HCT116 (cell line): ENCODE data around the gene NFIA. TPM values are rescaled to one million over a fixed set of nuclear protein-coding genes. Genes with fewer than 3 reads are reported as not detected.

ENCODE experiments used
- ATAC-seq: fragments of 200-7000 bp; cut with Tn5 transposase; 2 replicates; pipeline ENCODE4 v1.9.1; 2020; ENCODE audit warnings: mild to moderate bottlenecking, moderate library complexity
- BruUV-seq: library from RNA; stranded (reverse); fragments of 400-500 nt; replicated peaks from 2 replicates; lab custom pipeline; 2021; lab: Mats Ljungman, UMichigan
- CTCF ChIA-PET: fragments of 300-600 bp; sonication (Branson Sonifier 250); formaldehyde crosslinking; loops from one replicate; lab custom pipeline; 2021; ENCODE audit warnings: antibody characterized with exemption; lab: Charles Lee
- POLR2A ChIA-PET: fragments of 300-600, 350-600 bp; sonication (Branson Sonifier 250); formaldehyde crosslinking; loops from one replicate; lab custom pipeline; 2021; ENCODE audit warnings: antibody characterized with exemption; lab: Charles Lee
- RAD21 ChIA-PET, 2 experiments: fragments of 300-600 bp; sonication (Branson Sonifier 250); formaldehyde crosslinking; loops; one replicate each; lab custom pipeline; 2023; ENCODE audit warnings: low total read pairs in 2 of 2; ENCODE audit not compliant: uncharacterized antibody in 2 of 2, unreplicated experiment in 2 of 2, low non-redundant PET in 1 of 2; lab: Charles Lee
- DNase-seq: peaks from one replicate; pipeline ENCODE4 v3.0.0-alpha.2; 2010; ENCODE audit warnings: low read depth, low spot score
- H2AFZ ChIP-seq: fragments of 200-600 bp; shearing (Covaris generic), sonication (generic); 2 replicates; pipeline ENCODE4 v1.6.1; 2017; ENCODE audit warnings: low read depth, mixed run types, mixed read lengths, antibody characterized with exemption, low read length; ENCODE audit not compliant: poor library complexity, severe bottlenecking
- H3K27ac ChIP-seq: 2 replicates; pipeline ENCODE4 v1.5.1; 2012; ENCODE audit warnings: low read depth, low read length
- H3K27me3 ChIP-seq: fragments of 200-600 bp; sonication (generic); 2 replicates; pipeline ENCODE4 v1.6.1; 2016; ENCODE audit warnings: mixed run types, low read length, mixed read lengths; ENCODE audit not compliant: insufficient read depth
- H3K36me3 ChIP-seq, 2 experiments: fragments of 200-500 bp in 1 of 2; fragments of 200-600 bp in 1 of 2; sonication (Bioruptor generic) in 1 of 2; sonication (generic) in 1 of 2; 2 replicates each; pipeline versions ENCODE4 v1.5.1 to v1.6.1; 2014 to 2016; ENCODE audit warnings: low read length in 2 of 2, inconsistent platforms in 1 of 2, mixed read lengths in 1 of 2, mixed run types in 1 of 2; ENCODE audit not compliant: insufficient read depth in 2 of 2, control insufficient read depth in 1 of 2
- H3K4me1 ChIP-seq, 2 experiments: fragments of 200-600 bp in 1 of 2; sonication (generic) in 1 of 2; 2 replicates each; pipeline versions ENCODE4 v1.5.1 to v1.6.1; 2012 to 2017; ENCODE audit warnings: low read length in 2 of 2, inconsistent platforms in 1 of 2, mild to moderate bottlenecking in 1 of 2, mixed read lengths in 1 of 2, mixed run types in 1 of 2, moderate library complexity in 1 of 2; ENCODE audit not compliant: insufficient read depth in 2 of 2, control insufficient read depth in 1 of 2
- H3K4me2 ChIP-seq: fragments of 200-600 bp; sonication (generic); 2 replicates; pipeline ENCODE4 v1.6.1; 2017; ENCODE audit warnings: mixed run types, low read length, mixed read lengths
- H3K4me3 ChIP-seq, 2 experiments: fragments of 200-600 bp in 1 of 2; sonication (generic) in 1 of 2; replicated peaks in 1 of 2; 2 replicates each; pipeline ENCODE4 v1.5.1; 2011 to 2016; ENCODE audit warnings: low read length in 2 of 2, control low read depth in 1 of 2, low read depth in 1 of 2, mild to moderate bottlenecking in 1 of 2, mixed read lengths in 1 of 2, mixed run types in 1 of 2
- H3K79me2 ChIP-seq: fragments of 200-600 bp; sonication (generic); 2 replicates; pipeline ENCODE4 v1.6.1; 2017; ENCODE audit warnings: mild to moderate bottlenecking, mixed run types, low read length, moderate library complexity, mixed read lengths; ENCODE audit not compliant: insufficient read depth
- H3K9ac ChIP-seq: fragments of 200-600 bp; sonication (generic); 2 replicates; pipeline ENCODE4 v1.6.1; 2016; ENCODE audit warnings: low read length, mixed read lengths
- H3K9me2 ChIP-seq: fragments of 200-600 bp; sonication (generic), shearing (Covaris generic); 2 replicates; pipeline ENCODE4 v1.6.1; 2017; ENCODE audit warnings: mixed run types, mild to moderate bottlenecking, moderate library complexity; ENCODE audit not compliant: insufficient read depth
- H3K9me3 ChIP-seq, 2 experiments: fragments of 200-500 bp in 1 of 2; fragments of 200-600 bp in 1 of 2; sonication (Bioruptor generic) in 1 of 2; sonication (generic) in 1 of 2; 2 replicates each; pipeline ENCODE4 v1.6.1; 2014 to 2017; ENCODE audit warnings: low read length in 2 of 2, mixed read lengths in 2 of 2, inconsistent platforms in 1 of 2, low read depth in 1 of 2, mild to moderate bottlenecking in 1 of 2, mixed run types in 1 of 2, moderate library complexity in 1 of 2; ENCODE audit not compliant: control insufficient read depth in 1 of 2, insufficient read depth in 1 of 2
- H4K20me1 ChIP-seq: fragments of 200-600 bp; sonication (generic), shearing (Covaris generic); 2 replicates; pipeline ENCODE4 v1.6.1; 2017; ENCODE audit warnings: mixed run types, mild to moderate bottlenecking, moderate library complexity; ENCODE audit not compliant: insufficient read depth
- CBX3 ChIP-seq: IDR thresholded peaks from 2 replicates; pipeline ENCODE4 v1.6.1; 2012; ENCODE audit warnings: low read depth
- CEBPB ChIP-seq: IDR thresholded peaks from 2 replicates; pipeline ENCODE4 v1.6.1; 2012; ENCODE audit warnings: low read depth
- EGR1 ChIP-seq: IDR thresholded peaks from 2 replicates; pipeline ENCODE4 v1.6.1; 2012; ENCODE audit warnings: low read depth
- ELF1 ChIP-seq: IDR thresholded peaks from 2 replicates; pipeline ENCODE4 v1.6.1; 2012; ENCODE audit warnings: low read depth, borderline replicate concordance
- EZH2phosphoT487 ChIP-seq: fragments of 200-600 bp; IDR thresholded peaks from 2 replicates; pipeline ENCODE4 v1.6.1; 2018; ENCODE audit warnings: antibody characterized with exemption, borderline replicate concordance
- JUND ChIP-seq: IDR thresholded peaks from 2 replicates; pipeline ENCODE4 v1.6.1; 2012
- POLR2A ChIP-seq: IDR thresholded peaks from 2 replicates; pipeline ENCODE4 v1.7.0; 2011; ENCODE audit warnings: borderline replicate concordance; ENCODE audit not compliant: insufficient read depth, insufficient read length; ENCODE audit errors: extremely low read depth
- POLR2AphosphoS5 ChIP-seq: IDR thresholded peaks from 2 replicates; pipeline ENCODE4 v1.6.1; 2011; ENCODE audit warnings: mild to moderate bottlenecking, low read depth, low read length, moderate library complexity
- SRF ChIP-seq: IDR thresholded peaks from 2 replicates; pipeline ENCODE4 v1.6.1; 2012; ENCODE audit warnings: low read depth
- TCF7L2 ChIP-seq: IDR thresholded peaks from 2 replicates; pipeline ENCODE4 v1.7.0; 2011; ENCODE audit warnings: borderline replicate concordance, inconsistent platforms; ENCODE audit not compliant: insufficient read depth, insufficient read length; ENCODE audit errors: extremely low read depth
- YY1 ChIP-seq: IDR thresholded peaks from 2 replicates; pipeline ENCODE4 v1.6.1; 2011; ENCODE audit warnings: low read length, low read depth, moderate library complexity, mild to moderate bottlenecking; ENCODE audit not compliant: insufficient replicate concordance; ENCODE audit errors: extremely low read depth
- intact Hi-C: fragments of 100-400 bp; cut with micrococcal nuclease; formaldehyde crosslinking; loops from 2 replicates; pipeline ENCODE4 v1.10.0; 2022
- total RNA-seq: library from RNA; stranded (reverse); gene quantifications from one replicate; pipeline ENCODE4 v1.2.1, GENCODE V29; 2021; ENCODE audit not compliant: unreplicated experiment
- TF ChIP-seq, protein P1 (sequence below): IDR thresholded peaks from 2 replicates; pipeline ENCODE4 v1.6.1; 2012; ENCODE audit warnings: low read depth
- TF ChIP-seq, protein P2 (sequence below): IDR thresholded peaks from 2 replicates; pipeline ENCODE4 v1.6.1; 2011; ENCODE audit warnings: mild to moderate bottlenecking, low read length, moderate library complexity; ENCODE audit not compliant: insufficient replicate concordance; ENCODE audit errors: extremely low read depth
- TF ChIP-seq, protein P3 (sequence below): IDR thresholded peaks from 2 replicates; pipeline ENCODE4 v1.6.1; 2012
- TF ChIP-seq, protein P4 (sequence below), 3 experiments: fragments of 200-600 bp in 1 of 3; sonication (generic) in 1 of 3; IDR thresholded peaks in 2 of 3; conservative IDR thresholded peaks in 1 of 3; 2 replicates each; pipeline ENCODE4 v1.5.1; 2012 to 2017; ENCODE audit warnings: low read depth in 2 of 3, low read length in 2 of 3, antibody characterized with exemption in 1 of 3, borderline replicate concordance in 1 of 3, control low read depth in 1 of 3, mild to moderate bottlenecking in 1 of 3, mixed read lengths in 1 of 3, mixed run types in 1 of 3, moderate library complexity in 1 of 3; ENCODE audit not compliant: insufficient read depth in 1 of 3

Gene NFIA
- total RNA-seq, 1 experiment from 2014 or later: 17.2 TPM

DNA sequence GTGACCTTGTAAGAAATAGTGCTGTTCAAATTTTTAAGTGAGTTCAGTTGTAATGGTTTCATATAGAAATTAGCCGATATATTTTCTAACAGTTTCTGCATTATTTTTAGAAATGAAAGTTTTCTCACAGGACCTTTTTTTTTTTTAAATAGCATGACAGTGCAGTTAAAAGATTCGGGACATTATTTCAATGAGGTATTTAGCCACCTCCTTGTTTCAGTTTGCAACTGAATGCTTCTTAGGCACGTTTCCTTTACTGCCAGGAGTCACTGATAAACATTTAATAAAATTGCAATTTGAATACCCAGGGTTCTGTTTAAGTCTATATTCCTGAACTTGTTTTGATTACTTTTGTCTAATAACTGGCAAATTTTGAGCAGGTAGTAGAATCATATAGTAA lies 337.9 kb downstream of the NFIA start:
- no TSS peak for BruUV-seq
- TF ChIP-seq POLR2AphosphoS5: no peak
- no peak for TF ChIP-seq ELF1
- no peak for TF ChIP-seq CBX3
- TF ChIP-seq, protein P1, sequence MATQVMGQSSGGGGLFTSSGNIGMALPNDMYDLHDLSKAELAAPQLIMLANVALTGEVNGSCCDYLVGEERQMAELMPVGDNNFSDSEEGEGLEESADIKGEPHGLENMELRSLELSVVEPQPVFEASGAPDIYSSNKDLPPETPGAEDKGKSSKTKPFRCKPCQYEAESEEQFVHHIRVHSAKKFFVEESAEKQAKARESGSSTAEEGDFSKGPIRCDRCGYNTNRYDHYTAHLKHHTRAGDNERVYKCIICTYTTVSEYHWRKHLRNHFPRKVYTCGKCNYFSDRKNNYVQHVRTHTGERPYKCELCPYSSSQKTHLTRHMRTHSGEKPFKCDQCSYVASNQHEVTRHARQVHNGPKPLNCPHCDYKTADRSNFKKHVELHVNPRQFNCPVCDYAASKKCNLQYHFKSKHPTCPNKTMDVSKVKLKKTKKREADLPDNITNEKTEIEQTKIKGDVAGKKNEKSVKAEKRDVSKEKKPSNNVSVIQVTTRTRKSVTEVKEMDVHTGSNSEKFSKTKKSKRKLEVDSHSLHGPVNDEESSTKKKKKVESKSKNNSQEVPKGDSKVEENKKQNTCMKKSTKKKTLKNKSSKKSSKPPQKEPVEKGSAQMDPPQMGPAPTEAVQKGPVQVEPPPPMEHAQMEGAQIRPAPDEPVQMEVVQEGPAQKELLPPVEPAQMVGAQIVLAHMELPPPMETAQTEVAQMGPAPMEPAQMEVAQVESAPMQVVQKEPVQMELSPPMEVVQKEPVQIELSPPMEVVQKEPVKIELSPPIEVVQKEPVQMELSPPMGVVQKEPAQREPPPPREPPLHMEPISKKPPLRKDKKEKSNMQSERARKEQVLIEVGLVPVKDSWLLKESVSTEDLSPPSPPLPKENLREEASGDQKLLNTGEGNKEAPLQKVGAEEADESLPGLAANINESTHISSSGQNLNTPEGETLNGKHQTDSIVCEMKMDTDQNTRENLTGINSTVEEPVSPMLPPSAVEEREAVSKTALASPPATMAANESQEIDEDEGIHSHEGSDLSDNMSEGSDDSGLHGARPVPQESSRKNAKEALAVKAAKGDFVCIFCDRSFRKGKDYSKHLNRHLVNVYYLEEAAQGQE: no peak
- TF ChIP-seq SRF: no peak
- TF ChIP-seq, protein P2, sequence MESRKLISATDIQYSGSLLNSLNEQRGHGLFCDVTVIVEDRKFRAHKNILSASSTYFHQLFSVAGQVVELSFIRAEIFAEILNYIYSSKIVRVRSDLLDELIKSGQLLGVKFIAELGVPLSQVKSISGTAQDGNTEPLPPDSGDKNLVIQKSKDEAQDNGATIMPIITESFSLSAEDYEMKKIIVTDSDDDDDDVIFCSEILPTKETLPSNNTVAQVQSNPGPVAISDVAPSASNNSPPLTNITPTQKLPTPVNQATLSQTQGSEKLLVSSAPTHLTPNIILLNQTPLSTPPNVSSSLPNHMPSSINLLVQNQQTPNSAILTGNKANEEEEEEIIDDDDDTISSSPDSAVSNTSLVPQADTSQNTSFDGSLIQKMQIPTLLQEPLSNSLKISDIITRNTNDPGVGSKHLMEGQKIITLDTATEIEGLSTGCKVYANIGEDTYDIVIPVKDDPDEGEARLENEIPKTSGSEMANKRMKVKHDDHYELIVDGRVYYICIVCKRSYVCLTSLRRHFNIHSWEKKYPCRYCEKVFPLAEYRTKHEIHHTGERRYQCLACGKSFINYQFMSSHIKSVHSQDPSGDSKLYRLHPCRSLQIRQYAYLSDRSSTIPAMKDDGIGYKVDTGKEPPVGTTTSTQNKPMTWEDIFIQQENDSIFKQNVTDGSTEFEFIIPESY: no peak
- TF ChIP-seq POLR2A: no peak
- TF ChIP-seq YY1: no peak
- no peak for TF ChIP-seq JUND
- TF ChIP-seq, protein P3, sequence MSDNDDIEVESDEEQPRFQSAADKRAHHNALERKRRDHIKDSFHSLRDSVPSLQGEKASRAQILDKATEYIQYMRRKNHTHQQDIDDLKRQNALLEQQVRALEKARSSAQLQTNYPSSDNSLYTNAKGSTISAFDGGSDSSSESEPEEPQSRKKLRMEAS: no peak
- TF ChIP-seq, protein P4, sequence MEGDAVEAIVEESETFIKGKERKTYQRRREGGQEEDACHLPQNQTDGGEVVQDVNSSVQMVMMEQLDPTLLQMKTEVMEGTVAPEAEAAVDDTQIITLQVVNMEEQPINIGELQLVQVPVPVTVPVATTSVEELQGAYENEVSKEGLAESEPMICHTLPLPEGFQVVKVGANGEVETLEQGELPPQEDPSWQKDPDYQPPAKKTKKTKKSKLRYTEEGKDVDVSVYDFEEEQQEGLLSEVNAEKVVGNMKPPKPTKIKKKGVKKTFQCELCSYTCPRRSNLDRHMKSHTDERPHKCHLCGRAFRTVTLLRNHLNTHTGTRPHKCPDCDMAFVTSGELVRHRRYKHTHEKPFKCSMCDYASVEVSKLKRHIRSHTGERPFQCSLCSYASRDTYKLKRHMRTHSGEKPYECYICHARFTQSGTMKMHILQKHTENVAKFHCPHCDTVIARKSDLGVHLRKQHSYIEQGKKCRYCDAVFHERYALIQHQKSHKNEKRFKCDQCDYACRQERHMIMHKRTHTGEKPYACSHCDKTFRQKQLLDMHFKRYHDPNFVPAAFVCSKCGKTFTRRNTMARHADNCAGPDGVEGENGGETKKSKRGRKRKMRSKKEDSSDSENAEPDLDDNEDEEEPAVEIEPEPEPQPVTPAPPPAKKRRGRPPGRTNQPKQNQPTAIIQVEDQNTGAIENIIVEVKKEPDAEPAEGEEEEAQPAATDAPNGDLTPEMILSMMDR (IDR thresholded peaks at IDR 0.05 in 2 of 3, conservative IDR thresholded peaks at IDR 0.05 in 1 of 3; ENCODE audit: borderline replicate concordance in 1 of 3, insufficient read depth in 1 of 3, low read depth in 2 of 3, low read length in 2 of 3): no peak
- no peak for TF ChIP-seq EZH2phosphoT487
- no peak for TF ChIP-seq CEBPB
- no peak for TF ChIP-seq TCF7L2
- no peak for TF ChIP-seq EGR1

More for the DNA sequence above, 337.9 kb downstream of the NFIA start:
- Histone ChIP-seq H3K9ac (no peak overlapping the region), H3K4me2 (no peak overlapping the region), H4K20me1 (no peaks in the 10 kb centered on the region), H3K9me2 (no peaks in the 10 kb centered on the region), H3K79me2 (no peaks in the 10 kb centered on the region), H3K36me3 (no peaks in the 10 kb centered on the region), H3K27me3 (no peaks in the 10 kb centered on the region), H3K27ac (no peak overlapping the region), H3K4me3 (no peak overlapping the region), H3K4me1 (peaks cover 3 to 6% of the 10 kb centered on the region in 2 experiments; a peak in 2 of 4 replicates), H2AFZ (no peak overlapping the region), H3K9me3 (no peaks in the 10 kb centered on the region)
- ChIA-PET CTCF (no interaction called here), RAD21 (no interaction called here), POLR2A (no interaction called here)
- no peak for ATAC-seq
- intact Hi-C loops: no loop called here
- no peak for DNase-seq
